Uterus (tissue), 2 donors: ENCODE results near the gene CENPO.

Experiments used
- POLR2A ChIP-seq, 2 donors: fragments of 450-650 bp; IDR thresholded peaks; one replicate each; pipeline ENCODE4 v1.6.1; 2016; ENCODE audit warnings: antibody characterized with exemption in 2 of 2, mild to moderate bottlenecking in 1 of 2, moderate library complexity in 1 of 2
- TF ChIP-seq, protein P1 (sequence below), 4 experiments: fragments of 200-600 bp in 2 of 4; fragments of 450-650 bp in 2 of 4; sonication (generic) in 2 of 4; IDR thresholded peaks; one replicate each; pipeline ENCODE4 v1.5.1; 2016 to 2019; ENCODE audit warnings: antibody characterized with exemption in 4 of 4, mild to moderate bottlenecking in 2 of 4, moderate library complexity in 1 of 4

DNA sequence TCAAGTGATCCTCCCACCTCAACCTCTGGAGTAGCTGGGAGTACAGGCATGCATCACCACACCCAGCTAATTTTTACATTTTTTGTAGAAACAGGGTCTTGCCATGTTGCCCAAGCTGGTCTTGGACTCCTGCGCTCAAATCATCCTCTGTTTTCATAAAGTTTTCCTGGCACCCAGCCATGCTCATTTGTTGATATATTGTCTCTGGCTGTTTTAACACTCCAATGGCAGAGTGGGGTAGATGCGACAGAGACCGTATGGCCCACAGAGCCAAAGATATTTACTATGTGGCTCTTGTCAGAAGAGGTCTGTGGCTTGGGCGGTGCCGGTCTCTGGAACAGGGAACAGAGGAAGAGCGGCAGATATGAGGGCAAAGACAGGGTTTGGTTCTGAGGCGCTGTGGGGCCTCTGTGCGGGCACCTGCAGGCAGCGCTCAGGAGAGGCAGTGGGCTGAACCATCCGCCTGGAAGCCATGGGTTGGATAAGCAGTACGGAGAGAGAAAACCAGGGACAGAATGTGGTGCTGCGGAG is 50.2 kb downstream of the CENPO start:
- TF ChIP-seq POLR2A (IDR thresholded peaks at IDR 0.05): no peak
- TF ChIP-seq, protein P1, sequence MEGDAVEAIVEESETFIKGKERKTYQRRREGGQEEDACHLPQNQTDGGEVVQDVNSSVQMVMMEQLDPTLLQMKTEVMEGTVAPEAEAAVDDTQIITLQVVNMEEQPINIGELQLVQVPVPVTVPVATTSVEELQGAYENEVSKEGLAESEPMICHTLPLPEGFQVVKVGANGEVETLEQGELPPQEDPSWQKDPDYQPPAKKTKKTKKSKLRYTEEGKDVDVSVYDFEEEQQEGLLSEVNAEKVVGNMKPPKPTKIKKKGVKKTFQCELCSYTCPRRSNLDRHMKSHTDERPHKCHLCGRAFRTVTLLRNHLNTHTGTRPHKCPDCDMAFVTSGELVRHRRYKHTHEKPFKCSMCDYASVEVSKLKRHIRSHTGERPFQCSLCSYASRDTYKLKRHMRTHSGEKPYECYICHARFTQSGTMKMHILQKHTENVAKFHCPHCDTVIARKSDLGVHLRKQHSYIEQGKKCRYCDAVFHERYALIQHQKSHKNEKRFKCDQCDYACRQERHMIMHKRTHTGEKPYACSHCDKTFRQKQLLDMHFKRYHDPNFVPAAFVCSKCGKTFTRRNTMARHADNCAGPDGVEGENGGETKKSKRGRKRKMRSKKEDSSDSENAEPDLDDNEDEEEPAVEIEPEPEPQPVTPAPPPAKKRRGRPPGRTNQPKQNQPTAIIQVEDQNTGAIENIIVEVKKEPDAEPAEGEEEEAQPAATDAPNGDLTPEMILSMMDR (IDR thresholded peaks at IDR 0.05): no peak
